BE2C (cell line): ENCODE results near the gene SAMD14.

Experiments
- DNase-seq: peaks from one replicate; pipeline ENCODE4 v3.0.0-alpha.2; 2020
- H3K27me3 ChIP-seq: fragments of 250-450 bp; sonication (Bioruptor Pico); 2 replicates; pipeline ENCODE4 v1.5.1; 2020; ENCODE audit warnings: mild to moderate bottlenecking
- H3K36me3 ChIP-seq: fragments of 250-450 bp; sonication (Bioruptor Pico); 2 replicates; pipeline ENCODE4 v1.5.1; 2020; ENCODE audit warnings: mild to moderate bottlenecking
- H3K4me1 ChIP-seq: fragments of 250-450 bp; sonication (Bioruptor Pico); 2 replicates; pipeline ENCODE4 v1.5.1; 2020
- H3K4me3 ChIP-seq: 2 replicates; pipeline ENCODE4 v1.5.1; 2011; ENCODE audit warnings: low read depth, low read length
- H3K9me3 ChIP-seq: fragments of 250-450 bp; sonication (Bioruptor Pico); 2 replicates; pipeline ENCODE4 v1.5.1; 2020
- CTCF ChIP-seq: IDR thresholded peaks from 2 replicates; pipeline ENCODE4 v1.5.1; 2012; ENCODE audit warnings: mild to moderate bottlenecking, low read depth, low read length

Gene SAMD14

GRCh38 chr17:50114849-50115357, 15.1 kb downstream of the SAMD14 start:
- H3K9me3 ChIP-seq = no peaks in the 10 kb centered on the region
- DNase-seq = peak; percentile 57
- H3K4me3 ChIP-seq = no peak overlapping the region
- H3K36me3 ChIP-seq = no peaks in the 10 kb centered on the region
- no peaks in the 10 kb centered on the region for H3K27me3 ChIP-seq
- TF ChIP-seq CTCF = peak; percentile 87
- peaks cover 8% of the 10 kb centered on the region for H3K4me1 ChIP-seq

GRCh38 chr17:50114401-50114800, 15.6 kb downstream of the SAMD14 start:
- Histone ChIP-seq H3K9me3 (no peaks in the 10 kb centered on the region), H3K36me3 (no peaks in the 10 kb centered on the region), H3K27me3 (no peaks in the 10 kb centered on the region), H3K4me1 (peaks cover 8% of the 10 kb centered on the region), H3K4me3 (no peak overlapping the region)
- no peak for TF ChIP-seq CTCF
- no peak for DNase-seq

GRCh38 chr17:50113624-50114320, 16.2 kb downstream of the SAMD14 start:
- no peak for DNase-seq
- H3K9me3 ChIP-seq = no peaks in the 10 kb centered on the region
- no peaks in the 10 kb centered on the region for H3K36me3 ChIP-seq
- H3K4me3 ChIP-seq = no peak overlapping the region
- TF ChIP-seq CTCF = no peak
- peaks cover 8% of the 10 kb centered on the region for H3K4me1 ChIP-seq
- no peaks in the 10 kb centered on the region for H3K27me3 ChIP-seq

- H3K4me1 ChIP-seq = peaks cover 8% of the 10 kb centered on the region
- no peak for DNase-seq
- TF ChIP-seq CTCF = no peak
- no peaks in the 10 kb centered on the region for H3K27me3 ChIP-seq
- H3K36me3 ChIP-seq = no peaks in the 10 kb centered on the region; the same call in 1 of the 2 replicates
- H3K9me3 ChIP-seq = no peaks in the 10 kb centered on the region
- no peak overlapping the region for H3K4me3 ChIP-seq
Observed at GRCh38 chr17:50112694-50113093, 17.3 kb downstream of the SAMD14 start.

- H3K36me3 ChIP-seq = no peaks in the 10 kb centered on the region; the same call in 1 of the 2 replicates
- TF ChIP-seq CTCF = peak; percentile 20; the same call in 1 of the 2 replicates
- DNase-seq = no peak
- H3K27me3 ChIP-seq = no peaks in the 10 kb centered on the region
- H3K4me1 ChIP-seq = peaks cover 8% of the 10 kb centered on the region
- H3K9me3 ChIP-seq = no peaks in the 10 kb centered on the region
- no peak overlapping the region for H3K4me3 ChIP-seq
Observed at GRCh38 chr17:50111673-50112655, 18.0 kb downstream of the SAMD14 start.
